Measurements from ENCODE around the gene STRIP1.

- TF ChIP-seq CTCF (IDR thresholded peaks at IDR 0.05) (peak; percentile 66), GATA2 (CRISPR knock-in tag; IDR thresholded peaks at IDR 0.05) (no peak), RAD21 (IDR thresholded peaks at IDR 0.05; ENCODE audit: low read length) (peak; percentile 72), TEAD4 (IDR thresholded peaks at IDR 0.05; ENCODE audit: borderline replicate concordance, insufficient read depth) (no peak)
These were observed 53.7 kb downstream of the STRIP1 start for GRCh38 chr1:110087812-110088738.
